HCT116 (cell line): ENCODE results near the gene SPARCL1.

ENCODE experiments used
- CBX3 ChIP-seq: IDR thresholded peaks from 2 replicates; pipeline ENCODE4 v1.6.1; 2012; ENCODE audit warnings: low read depth
- CEBPB ChIP-seq: IDR thresholded peaks from 2 replicates; pipeline ENCODE4 v1.6.1; 2012; ENCODE audit warnings: low read depth
- CTCF ChIP-seq, 3 experiments: fragments of 200-600 bp in 1 of 3; sonication (generic) in 1 of 3; IDR thresholded peaks in 2 of 3; conservative IDR thresholded peaks in 1 of 3; 2 replicates each; pipeline ENCODE4 v1.5.1; 2012 to 2017; ENCODE audit warnings: low read depth in 2 of 3, low read length in 2 of 3, antibody characterized with exemption in 1 of 3, borderline replicate concordance in 1 of 3, control low read depth in 1 of 3, mild to moderate bottlenecking in 1 of 3, mixed read lengths in 1 of 3, mixed run types in 1 of 3, moderate library complexity in 1 of 3; ENCODE audit not compliant: insufficient read depth in 1 of 3
- EZH2 ChIP-seq: fragments of 200-600 bp; sonication (generic); IDR thresholded peaks from 2 replicates; pipeline ENCODE4 v1.6.1; 2017; ENCODE audit warnings: antibody characterized with exemption, mixed run types
- JUND ChIP-seq: IDR thresholded peaks from 2 replicates; pipeline ENCODE4 v1.6.1; 2012
- MAX ChIP-seq: IDR thresholded peaks from 2 replicates; pipeline ENCODE4 v1.6.1; 2012
- POLR2A ChIP-seq: IDR thresholded peaks from 2 replicates; pipeline ENCODE4 v1.7.0; 2011; ENCODE audit warnings: borderline replicate concordance; ENCODE audit not compliant: insufficient read depth, insufficient read length; ENCODE audit errors: extremely low read depth
- POLR2AphosphoS5 ChIP-seq: IDR thresholded peaks from 2 replicates; pipeline ENCODE4 v1.6.1; 2011; ENCODE audit warnings: mild to moderate bottlenecking, low read depth, low read length, moderate library complexity
- RAD21 ChIP-seq: IDR thresholded peaks from 2 replicates; pipeline ENCODE4 v1.6.1; 2012; ENCODE audit warnings: low read depth, mild to moderate bottlenecking
- REST ChIP-seq: IDR thresholded peaks from 2 replicates; pipeline ENCODE4 v1.6.1; 2012; ENCODE audit warnings: low read depth
- SRF ChIP-seq: IDR thresholded peaks from 2 replicates; pipeline ENCODE4 v1.6.1; 2012; ENCODE audit warnings: low read depth
- TCF7L2 ChIP-seq: IDR thresholded peaks from 2 replicates; pipeline ENCODE4 v1.7.0; 2011; ENCODE audit warnings: borderline replicate concordance, inconsistent platforms; ENCODE audit not compliant: insufficient read depth, insufficient read length; ENCODE audit errors: extremely low read depth
- ZNF274 ChIP-seq: fragments of 200-500 bp; sonication (Bioruptor generic); IDR thresholded peaks from 2 replicates; pipeline ENCODE4 v1.6.1; 2014; ENCODE audit warnings: mild to moderate bottlenecking, low read depth, low read length, inconsistent platforms
- TF ChIP-seq, protein P1 (sequence below): IDR thresholded peaks from 2 replicates; pipeline ENCODE4 v1.6.1; 2012

DNA sequence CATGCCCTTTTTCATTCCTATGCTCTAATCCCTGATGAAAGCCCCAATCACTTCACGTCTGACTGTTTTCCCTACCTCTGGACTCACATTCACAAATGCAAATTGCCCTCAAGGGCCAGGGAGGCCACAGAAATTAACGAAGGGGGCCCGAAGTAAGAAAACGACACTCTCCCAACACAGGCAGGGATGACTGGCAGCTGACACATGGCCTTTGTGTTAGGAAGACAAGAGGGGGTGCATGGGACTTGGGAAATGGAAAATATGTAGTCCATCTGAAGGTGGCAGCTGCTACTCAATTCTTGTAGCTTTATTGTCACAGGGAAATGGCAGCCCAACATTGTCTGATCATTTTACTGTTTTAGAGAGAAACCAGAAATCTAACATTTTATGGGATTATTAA lies 12.3 kb upstream of the SPARCL1 start:
- TF ChIP-seq REST: no peak
- no peak for TF ChIP-seq RAD21
- TF ChIP-seq CTCF (IDR thresholded peaks at IDR 0.05 in 2 of 3, conservative IDR thresholded peaks at IDR 0.05 in 1 of 3; ENCODE audit: borderline replicate concordance in 1 of 3, insufficient read depth in 1 of 3, low read depth in 2 of 3, low read length in 2 of 3): no peak
- no peak for TF ChIP-seq JUND
- TF ChIP-seq POLR2AphosphoS5: no peak
- no peak for TF ChIP-seq MAX
- no peak for TF ChIP-seq CEBPB
- TF ChIP-seq TCF7L2: no peak
- no peak for TF ChIP-seq POLR2A
- TF ChIP-seq EZH2: no peak
- TF ChIP-seq SRF: no peak
- TF ChIP-seq ZNF274: no peak
- TF ChIP-seq, protein P1, sequence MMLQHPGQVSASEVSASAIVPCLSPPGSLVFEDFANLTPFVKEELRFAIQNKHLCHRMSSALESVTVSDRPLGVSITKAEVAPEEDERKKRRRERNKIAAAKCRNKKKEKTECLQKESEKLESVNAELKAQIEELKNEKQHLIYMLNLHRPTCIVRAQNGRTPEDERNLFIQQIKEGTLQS: no peak
- no peak for TF ChIP-seq CBX3
